Lung (tissue), 16 donors: ENCODE measurements around the gene IFNL4. TPM values are rescaled to one million over a fixed set of nuclear protein-coding genes. Genes with fewer than 3 reads are reported as not detected.
A peak's percentile ranks its signal among the peaks of the same experiment; 100 is the strongest.

ENCODE experiments used
- ATAC-seq: fragments of 200-7000 bp; cut with Tn5 transposase; one replicate; pipeline ENCODE4 v1.9.1; 2020; ENCODE audit warnings: moderate number of reproducible peaks; ENCODE audit not compliant: insufficient read depth, low FRiP score
- DNase-seq, 3 donors: peaks; one replicate each; pipeline ENCODE4 v3.0.0-alpha.2; 2013 to 2017
- H3K27ac ChIP-seq, 2 donors: one replicate each; pipeline ENCODE4 v1.5.1; 2013; ENCODE audit warnings: mild to moderate bottlenecking in 2 of 2, moderate library complexity in 2 of 2, control low read depth in 1 of 2, inconsistent platforms in 1 of 2, low read depth in 1 of 2, low read length in 1 of 2
- H3K27me3 ChIP-seq, 3 donors: one replicate each; pipeline ENCODE4 v1.5.1; 2013; ENCODE audit warnings: low read length in 2 of 3; ENCODE audit not compliant: control insufficient read depth in 3 of 3, insufficient read depth in 3 of 3
- H3K36me3 ChIP-seq, 4 donors: one replicate each; pipeline ENCODE4 v1.5.1; 2013; ENCODE audit warnings: low read length in 4 of 4, mild to moderate bottlenecking in 1 of 4, moderate library complexity in 1 of 4; ENCODE audit not compliant: control insufficient read depth in 4 of 4, insufficient read depth in 4 of 4
- H3K4me1 ChIP-seq, 5 donors: one replicate each; pipeline ENCODE4 v1.5.1; 2013; ENCODE audit warnings: low read length in 5 of 5, mild to moderate bottlenecking in 2 of 5, moderate library complexity in 1 of 5; ENCODE audit not compliant: control insufficient read depth in 5 of 5, insufficient read depth in 5 of 5
- H3K4me3 ChIP-seq: one replicate; pipeline ENCODE4 v1.5.1; 2013; ENCODE audit warnings: mild to moderate bottlenecking, control low read depth, moderate library complexity
- H3K9ac ChIP-seq, 2 donors: one replicate each; pipeline ENCODE4 v1.5.1; 2013; ENCODE audit warnings: low read length in 2 of 2, control low read depth in 1 of 2; ENCODE audit not compliant: insufficient read depth in 1 of 2
- H3K9me3 ChIP-seq, 4 donors: one replicate each; pipeline ENCODE4 v1.5.1; 2013; ENCODE audit warnings: low read length in 3 of 4, mild to moderate bottlenecking in 1 of 4, moderate library complexity in 1 of 4; ENCODE audit not compliant: control insufficient read depth in 4 of 4, insufficient read depth in 3 of 4
- CTCF ChIP-seq: IDR thresholded peaks from 2 replicates; pipeline ENCODE4 v1.5.1; 2012; ENCODE audit warnings: mild to moderate bottlenecking; ENCODE audit errors: control extremely low read depth, extremely low read depth
- WGBS, 2 donors: extraction: QIAGEN DNeasy Blood & Tissue Kit; methylation state at CpG; one replicate each; pipeline ENCODE4 v1.1.7; 2013; 5-methylcytosine and 5-hydroxymethylcytosine counted together
- long read RNA-seq, 5 donors: transcript quantifications; one replicate each; lab custom pipeline, GENCODE V29; 2026
- polyA plus RNA-seq, 2 donors: library from polyadenylated mRNA; stranded (reverse); fragments of 200-250 nt; gene quantifications; one replicate each; pipeline ENCODE4 v1.2.1, GENCODE V29; 2013
- total RNA-seq, 2 donors: library from RNA; depleted of rRNA in 1 of 2; stranded (reverse); fragments of >200 nt in 1 of 2; gene quantifications; one replicate each; pipeline ENCODE4 v1.2.1, GENCODE V29; 2014 to 2021
- donor health status: control.
- donor health status: control.
- donor health status: Bipolar disorder and iron deficiency.
- donor health status: healthy.
- donor health status: DM: yes; HTN: yes; CAD: no.

The IFNL4 gene
- not detected for total RNA-seq
- polyA plus RNA-seq: not detected
- long read RNA-seq, donor 1: 0 reads
- long read RNA-seq, donor 2: 0 reads
- long read RNA-seq, donor 3: 0 reads
- long read RNA-seq, donor 4: 0 reads
- long read RNA-seq, donor 5: 0 reads

GRCh38 chr19:39248806-39249205 is at the start of gene IFNL4:
IFNL4 (minus strand) TSS chr19:39248856.
- Histone ChIP-seq H3K4me3 (no peak within 1 kb of the TSS), H3K36me3 (no peaks in the 10 kb centered on the region), H3K27ac (no peak within 1 kb of the TSS), H3K9me3 (peaks cover 0 to 3% (median 0%) of the 10 kb centered on the region in 4 donors), H3K9ac (no peak within 1 kb of the TSS), H3K4me1 (peaks cover 0 to 9% (median 0%) of the 10 kb centered on the region in 5 donors), H3K27me3 (peaks cover 0 to 41% (median 22%) of the 10 kb centered on the region in 3 donors)
- no peak for TF ChIP-seq CTCF
- no peak for DNase-seq
- no peak for ATAC-seq
- WGBS, 2 donors: 52 to 63% methylated on average over 13 of the region's 13 CpGs

GRCh38 chr19:39297931-39298634 is 49.4 kb upstream of the IFNL4 start:
- ATAC-seq (peak; percentile 41), DNase-seq (no peak)
- Histone ChIP-seq H3K4me1 (no peaks in the 10 kb centered on the region), H3K9ac (no peak overlapping the region), H3K36me3 (no peaks in the 10 kb centered on the region), H3K9me3 (peaks cover 0 to 1% (median 0%) of the 10 kb centered on the region in 4 donors), H3K4me3 (no peak overlapping the region), H3K27ac (no peak overlapping the region), H3K27me3 (no peaks in the 10 kb centered on the region)
- TF ChIP-seq CTCF: no peak
- WGBS, 2 donors: 51 to 63% methylated on average over 17 of the region's 17 CpGs

GRCh38 chr19:39296906-39297305 is 48.2 kb upstream of the IFNL4 start:
- H3K9me3 ChIP-seq: peaks cover 0 to 1% (median 0%) of the 10 kb centered on the region in 4 donors
- no peak overlapping the region for H3K4me3 ChIP-seq
- no peak for ATAC-seq
- 87 to 88% methylated on average over 4 of the region's 4 CpGs for WGBS, 2 donors
- H3K27me3 ChIP-seq: peaks cover 0 to 3% (median 0%) of the 10 kb centered on the region in 3 donors
- TF ChIP-seq CTCF: no peak
- no peaks in the 10 kb centered on the region for H3K36me3 ChIP-seq
- no peak overlapping the region for H3K9ac ChIP-seq
- no peak for DNase-seq
- H3K27ac ChIP-seq: no peak overlapping the region
- no peaks in the 10 kb centered on the region for H3K4me1 ChIP-seq
